K562 (cell line): ENCODE data around the gene MYCL. TPM values are rescaled to one million over a fixed set of nuclear protein-coding genes. Genes with fewer than 3 reads are reported as not detected.

Experiments
- ATAC-seq: fragments of 200-7000 bp; cut with Tn5 transposase; 3 replicates; pipeline ENCODE4 v1.9.1; 2020; ENCODE audit warnings: moderate library complexity
- BruUV-seq: library from RNA; stranded (reverse); fragments of 400-500 nt; replicated peaks from 2 replicates; lab custom pipeline; 2021; lab: Mats Ljungman, UMichigan
- CTCF ChIA-PET: fragments of 300-600 bp; formaldehyde crosslinking; extraction: SDS; loops from one replicate; lab custom pipeline; 2021; ENCODE audit warnings: low intra/inter-chr PET ratio; lab: Yijun Ruan, JAX
- POLR2A ChIA-PET: fragments of 300-600, 350-650 bp; sonication (Branson Sonifier 250); formaldehyde crosslinking; extraction: SDS; loops from one replicate; lab custom pipeline; 2021; ENCODE audit warnings: antibody characterized with exemption, inconsistent platforms; lab: Yijun Ruan, JAX
- DNase-seq, 4 experiments: peaks; one replicate each; pipeline versions ENCODE4 v3.0.0 to v3.0.0-alpha.2; 2011 to 2018; ENCODE audit warnings: low spot score in 3 of 4, mixed read lengths in 3 of 4; ENCODE audit errors: extremely low read depth in 1 of 4
- FAIRE-seq: peaks from 2 replicates; lab custom pipeline; 2011; peaks lifted over from hg19 to GRCh38; lab: Jason Lieb, UNC
- H2AFZ ChIP-seq: 2 replicates; pipeline ENCODE4 v1.6.0; 2011; ENCODE audit warnings: low read depth, low read length, control low read depth, inconsistent platforms
- H3K27ac ChIP-seq: fragments of 200-600 bp; 3 replicates; pipeline ENCODE4 v1.8.0; 2011; ENCODE audit warnings: low read depth, mild to moderate bottlenecking, control low read depth, inconsistent platforms, low read length, moderate library complexity, mixed read lengths; ENCODE audit errors: extremely low read depth
- H3K27me3 ChIP-seq, 2 experiments: fragments of 300-600 bp in 1 of 2; 2 replicates in 1 of 2; 3 replicates in 1 of 2; pipeline versions ENCODE4 v1.6.0 to v1.8.0; 2011; ENCODE audit warnings: inconsistent platforms in 2 of 2, low read length in 2 of 2, mild to moderate bottlenecking in 1 of 2, mixed read lengths in 1 of 2, moderate library complexity in 1 of 2; ENCODE audit not compliant: control insufficient read depth in 2 of 2, insufficient read depth in 2 of 2
- H3K36me3 ChIP-seq: fragments of 300-600 bp; 3 replicates; pipeline ENCODE4 v1.8.0; 2011; ENCODE audit warnings: mild to moderate bottlenecking, low read length, inconsistent platforms; ENCODE audit not compliant: control insufficient read depth, insufficient read depth
- H3K4me1 ChIP-seq, 2 experiments: fragments of 200-600 bp in 1 of 2; replicated peaks in 1 of 2; 2 replicates in 1 of 2; 3 replicates in 1 of 2; pipeline versions ENCODE4 v1.5.1 to v1.8.0; 2011; ENCODE audit warnings: inconsistent platforms in 2 of 2, low read length in 2 of 2, mild to moderate bottlenecking in 1 of 2, mixed read lengths in 1 of 2, moderate library complexity in 1 of 2; ENCODE audit not compliant: control insufficient read depth in 2 of 2, insufficient read depth in 2 of 2
- H3K4me2 ChIP-seq: 2 replicates; pipeline ENCODE4 v1.6.1; 2011; ENCODE audit warnings: low read length, control low read depth, inconsistent platforms, mixed read lengths; ENCODE audit not compliant: insufficient read depth
- H3K4me3 ChIP-seq: fragments of 200-600 bp; sonication (generic), shearing (Covaris generic); 2 replicates; pipeline ENCODE4 v1.5.1; 2016; ENCODE audit warnings: control low read depth, inconsistent platforms
- H3K79me2 ChIP-seq: fragments of 200-600 bp; 3 replicates; pipeline ENCODE4 v1.8.0; 2011; ENCODE audit warnings: low read length, inconsistent platforms; ENCODE audit not compliant: control insufficient read depth, insufficient read depth
- H3K9ac ChIP-seq, 2 experiments: 2 replicates each; pipeline versions ENCODE4 v1.6.0 to v1.6.1; 2011; ENCODE audit warnings: low read depth in 2 of 2, low read length in 2 of 2, control low read depth in 1 of 2, inconsistent platforms in 1 of 2, mild to moderate bottlenecking in 1 of 2, mixed read lengths in 1 of 2; ENCODE audit not compliant: insufficient read depth in 1 of 2
- H3K9me1 ChIP-seq: one replicate; pipeline ENCODE4 v1.6.0; 2011; ENCODE audit warnings: inconsistent platforms, mild to moderate bottlenecking, low read length, moderate library complexity; ENCODE audit not compliant: control insufficient read depth, insufficient read depth
- H3K9me3 ChIP-seq: replicated peaks from 2 replicates; pipeline ENCODE4 v1.5.1; 2011; ENCODE audit warnings: low read depth, low read length, inconsistent platforms; ENCODE audit not compliant: control insufficient read depth, insufficient read depth
- H4K20me1 ChIP-seq: replicated peaks from 2 replicates; pipeline ENCODE4 v1.6.1; 2011; ENCODE audit warnings: low read length, inconsistent platforms, mixed read lengths; ENCODE audit not compliant: control insufficient read depth, insufficient read depth
- CREB3 ChIP-seq: fragments of 450-650 bp; conservative IDR thresholded peaks from 2 replicates; pipeline ENCODE4 v1.6.1; 2016; ENCODE audit warnings: missing genetic modification characterization, low read depth, mild to moderate bottlenecking, missing compliant biosample characterization, moderate library complexity
- DDX20 ChIP-seq: fragments of 450-650 bp; IDR thresholded peaks from 2 replicates; pipeline ENCODE4 v1.6.1; 2016; ENCODE audit warnings: missing genetic modification characterization, low read depth, mild to moderate bottlenecking, missing compliant biosample characterization, moderate library complexity
- FOXM1 ChIP-seq, 2 experiments: fragments of 450-650 bp in 1 of 2; sonication (generic) in 1 of 2; formaldehyde crosslinking in 1 of 2; IDR thresholded peaks; 2 replicates each; pipeline versions ENCODE4 v1.6.1 to v1.9.0; 2017 to 2022; ENCODE audit warnings: low read depth in 2 of 2, mild to moderate bottlenecking in 2 of 2, missing genetic modification reagents in 1 of 2, moderate library complexity in 1 of 2
- KDM2B ChIP-seq: fragments of 250-450 bp; sonication (Bioruptor Pico); IDR thresholded peaks from 2 replicates; pipeline ENCODE4 v1.8.0; 2021; ENCODE audit warnings: mild to moderate bottlenecking, moderate library complexity
- NCOA1 ChIP-seq: fragments of 450-650 bp; IDR thresholded peaks from 2 replicates; pipeline ENCODE4 v1.6.1; 2016; ENCODE audit warnings: low read depth
- NCOA4 ChIP-seq: fragments of 450-650 bp; IDR thresholded peaks from 2 replicates; pipeline ENCODE4 v1.6.1; 2018; ENCODE audit warnings: mild to moderate bottlenecking; ENCODE audit not compliant: partially characterized antibody
- POU5F1 ChIP-seq: fragments of 150-350 bp; IDR thresholded peaks from 2 replicates; pipeline ENCODE4 v1.6.1; 2014; ENCODE audit warnings: borderline replicate concordance, low read length, low read depth, mild to moderate bottlenecking; ENCODE audit not compliant: partially characterized antibody
- PYGO2 ChIP-seq: fragments of 450-650 bp; IDR thresholded peaks from 2 replicates; pipeline ENCODE4 v1.6.1; 2016; ENCODE audit warnings: mild to moderate bottlenecking, missing genetic modification characterization, moderate library complexity, missing compliant biosample characterization
- SMAD4 ChIP-seq: fragments of 250-450 bp; sonication (Bioruptor Pico); conservative IDR thresholded peaks from 2 replicates; pipeline ENCODE4 v1.8.0; 2021; ENCODE audit warnings: inconsistent platforms, mild to moderate bottlenecking, moderate library complexity
- TFAP4 ChIP-seq: sonication (generic); formaldehyde crosslinking; IDR thresholded peaks from 2 replicates; pipeline ENCODE4 v1.8.0; 2022; ENCODE audit warnings: missing genetic modification reagents, mild to moderate bottlenecking, moderate library complexity, borderline replicate concordance
- THRAP3 ChIP-seq: fragments of 450-650 bp; IDR thresholded peaks from 2 replicates; pipeline ENCODE4 v1.6.1; 2016; ENCODE audit warnings: mild to moderate bottlenecking, inconsistent platforms, borderline replicate concordance
- ZBED1 ChIP-seq: IDR thresholded peaks from 2 replicates; pipeline ENCODE4 v1.6.1; 2014
- ZBTB49 ChIP-seq: sonication (generic); formaldehyde crosslinking; IDR thresholded peaks from 2 replicates; pipeline ENCODE4 v1.8.0; 2022; ENCODE audit warnings: missing genetic modification reagents, mild to moderate bottlenecking, borderline replicate concordance
- ZBTB8A ChIP-seq: fragments of 450-650 bp; IDR thresholded peaks from 2 replicates; pipeline ENCODE4 v1.6.1; 2018; ENCODE audit warnings: mild to moderate bottlenecking, moderate library complexity; ENCODE audit not compliant: partially characterized antibody
- ZNF347 ChIP-seq: fragments of 450-650 bp; formaldehyde crosslinking; IDR thresholded peaks from 2 replicates; pipeline ENCODE4 v1.4.0; 2020; ENCODE audit warnings: low read depth, mild to moderate bottlenecking, moderate library complexity
- ZNF76 ChIP-seq: fragments of 250-450 bp; sonication (Bioruptor Pico); IDR thresholded peaks from 2 replicates; pipeline ENCODE4 v1.4.0; 2020; ENCODE audit warnings: mild to moderate bottlenecking, moderate library complexity, borderline replicate concordance
- WGBS: fragments of 100-300 bp; shearing (Covaris generic); methylation state at CpG from one replicate; pipeline ENCODE4 v1.1.6; 2016; ENCODE audit warnings: low coverage, mixed read lengths; ENCODE audit not compliant: insufficient coverage; ENCODE audit errors: missing lambda C conversion rate; 5-methylcytosine and 5-hydroxymethylcytosine counted together
- in situ Hi-C: fragments of 300-500 bp; cut with MboI; formaldehyde crosslinking; loops from 4 replicates; pipeline ENCODE4 v1.15.0; 2018; ENCODE audit warnings: inconsistent platforms, mixed read lengths
- intact Hi-C: fragments of 100-400 bp; cut with micrococcal nuclease; formaldehyde crosslinking; loops from 2 replicates; pipeline ENCODE4 v1.14.2; 2022
- polyA plus RNA-seq, 8 experiments: library from polyadenylated mRNA; depleted of rRNA in 4 of 8; stranded (reverse) in 5 of 8; unstranded in 3 of 8; fragments of >200 nt; fragmentation: Nextera tagmentation in 2 of 8; fragmentation: Illumina TruSeq in 1 of 8; extraction: Ambion mirVana in 2 of 8; extraction: Trizol in 1 of 8; gene quantifications; 2 replicates each; pipeline versions ENCODE4 v1.2.1 to v1.2.3, GENCODE V29; 2011 to 2014; ENCODE audit warnings: inconsistent platforms in 1 of 8, missing spikeins in 1 of 8
- total RNA-seq, 7 experiments: library from RNA; depleted of rRNA in 6 of 7; stranded (reverse); fragments of >200 nt in 6 of 7; fragmentation: Illumina TruSeq in 2 of 7; extraction: Trizol in 2 of 7; gene quantifications; 2 replicates each; pipeline versions ENCODE4 v1.2.1 to v1.2.3, GENCODE V29; 2011 to 2021; ENCODE audit warnings: low replicate concordance in 1 of 7

MYCL gene
- total and polyA plus RNA-seq, 9 of the 15 experiments (the other 6 are each of a cell fraction or from before 2014, with no cell fraction given), result 3.5 to 22.0 (median 12.8) TPM

GRCh38 chr1:39892601-39893595, 8.8 kb downstream of the MYCL start:
- Histone ChIP-seq H3K9ac (peak overlapping the region in 1 of 2 experiments; percentile 55; a peak in 3 of 4 replicates), H3K79me2 (no peaks in the 10 kb centered on the region), H3K27ac (peak overlapping the region; percentile 73), H3K4me1 (peaks cover 26 to 59% of the 10 kb centered on the region in 2 experiments), H3K4me3 (no peak overlapping the region), H3K27me3 (no peaks in the 10 kb centered on the region), H3K4me2 (peak overlapping the region; percentile 64; the same call in 1 of the 2 replicates), H2AFZ (peak overlapping the region; percentile 62), H3K9me3 (no peaks in the 10 kb centered on the region), H4K20me1 (no peaks in the 10 kb centered on the region), H3K9me1 (no peaks in the 10 kb centered on the region), H3K36me3 (no peaks in the 10 kb centered on the region)
- 8% methylated on average over 6 of the region's 6 CpGs for WGBS
- intact Hi-C loops (no loop called here), in situ Hi-C loops (no loop called here)
- DNase-seq (peak; percentile 67 to 92 (median 80)), ATAC-seq (peak; percentile 80), FAIRE-seq (peak; percentile 85)
- CTCF ChIA-PET, result no interaction called here
- POLR2A ChIA-PET, result interaction anchor here (0.6 to 8.9 kb wide), 17 partner anchors 8 to 231 kb away, joined by 3 to 92 read pairs (median 4); partner anchors contain the start of genes MYCL and TRIT1
- no TSS peak for BruUV-seq
- peak; percentile 91 for TF ChIP-seq NCOA1
- TF ChIP-seq PYGO2, result peak; percentile 83
- no peak for TF ChIP-seq ZNF76 (CRISPR knock-in tag)
- TF ChIP-seq FOXM1 (IDR thresholded peaks at IDR 0.05; ENCODE audit: low read depth), result peak; percentile 94
- TF ChIP-seq FOXM1 (CRISPR knock-in tag; IDR thresholded peaks at IDR 0.05; ENCODE audit: low read depth), result no peak
- no peak for TF ChIP-seq ZBTB49 (CRISPR knock-in tag)
- no peak for TF ChIP-seq ZBTB8A
- TF ChIP-seq TFAP4 (CRISPR knock-in tag), result peak; percentile 84
- no peak for TF ChIP-seq CREB3 (tag)
- TF ChIP-seq DDX20 (tag), result peak; percentile 26; the same call in 1 of the 2 replicates
- no peak for TF ChIP-seq ZNF347 (CRISPR knock-in tag)
- no peak for TF ChIP-seq KDM2B (CRISPR knock-in tag)
- TF ChIP-seq NCOA4, result peak; percentile 71
- TF ChIP-seq SMAD4 (CRISPR knock-in tag), result peak; percentile 81
- TF ChIP-seq ZBED1, result 0 out of 2 replicates have a peak, but pooled peaks have one; percentile 62
- no peak for TF ChIP-seq POU5F1
- no peak for TF ChIP-seq THRAP3
